RWPE2 (cell line): ENCODE data around the gene FRMD6.

Experiments used
- ATAC-seq: fragments of 200-7000 bp; cut with Tn5 transposase; 3 replicates; pipeline ENCODE4 v1.9.1; 2021; ENCODE audit warnings: low read depth
- DNase-seq: peaks from one replicate; pipeline ENCODE4 v3.0.0-alpha.2; 2020; ENCODE audit warnings: low spot score
- H3K27ac ChIP-seq: fragments of 450-650 bp; 2 replicates; pipeline ENCODE4 v1.5.1; 2017; ENCODE audit warnings: mild to moderate bottlenecking; ENCODE audit not compliant: poor library complexity, severe bottlenecking
- H3K27me3 ChIP-seq: fragments of 250-450 bp; sonication (Bioruptor Pico); 2 replicates; pipeline ENCODE4 v1.5.1; 2021; ENCODE audit warnings: mild to moderate bottlenecking, moderate library complexity; ENCODE audit not compliant: insufficient read depth, poor library complexity, severe bottlenecking
- H3K36me3 ChIP-seq: fragments of 250-450 bp; sonication (Bioruptor Pico); 2 replicates; pipeline ENCODE4 v1.5.1; 2020; ENCODE audit warnings: low read depth, mild to moderate bottlenecking, moderate library complexity
- H3K4me1 ChIP-seq: fragments of 250-450 bp; sonication (Bioruptor Pico); 2 replicates; pipeline ENCODE4 v1.5.1; 2021; ENCODE audit warnings: mild to moderate bottlenecking, moderate library complexity; ENCODE audit not compliant: insufficient read depth, poor library complexity, severe bottlenecking
- H3K4me3 ChIP-seq: fragments of 250-450 bp; sonication (Bioruptor Pico); 2 replicates; pipeline ENCODE4 v1.5.1; 2021; ENCODE audit warnings: mild to moderate bottlenecking, moderate library complexity; ENCODE audit not compliant: severe bottlenecking
- H3K9me3 ChIP-seq: fragments of 250-450 bp; sonication (Bioruptor Pico); 2 replicates; pipeline ENCODE4 v1.5.1; 2021; ENCODE audit warnings: mild to moderate bottlenecking, moderate library complexity; ENCODE audit not compliant: severe bottlenecking
- TF ChIP-seq, protein P1 (sequence below): fragments of 450-650 bp; IDR thresholded peaks from one replicate; pipeline ENCODE4 v1.5.1; 2017; ENCODE audit warnings: mild to moderate bottlenecking, moderate library complexity; ENCODE audit not compliant: poor library complexity, severe bottlenecking

Gene FRMD6

DNA sequence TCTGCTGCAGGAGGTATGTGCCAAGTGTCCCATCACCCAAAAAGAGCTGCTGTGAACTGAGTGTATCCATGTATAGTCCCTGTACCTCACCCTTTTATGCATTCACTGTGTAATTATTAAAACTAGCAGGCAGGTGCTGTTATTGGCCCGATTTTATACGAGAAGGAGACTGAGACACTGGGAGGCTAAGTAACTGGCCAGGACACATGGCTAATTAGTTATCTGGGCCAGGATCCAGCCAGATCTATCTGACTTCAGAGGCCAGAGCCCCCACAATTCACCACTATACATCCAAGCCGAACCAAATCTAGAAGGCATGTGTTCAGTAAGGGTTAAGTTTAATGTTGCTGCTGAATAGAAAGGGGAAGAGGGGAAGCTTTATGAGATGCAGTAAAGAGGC lies 73.4 kb downstream of the FRMD6 start:
- Histone ChIP-seq H3K9me3 (no peaks in the 10 kb centered on the region), H3K4me3 (no peak overlapping the region), H3K4me1 (no peaks in the 10 kb centered on the region), H3K36me3 (peaks cover 98% of the 10 kb centered on the region), H3K27ac (no peak overlapping the region), H3K27me3 (no peaks in the 10 kb centered on the region)
- DNase-seq = no peak
- no peak for ATAC-seq
- TF ChIP-seq, protein P1, sequence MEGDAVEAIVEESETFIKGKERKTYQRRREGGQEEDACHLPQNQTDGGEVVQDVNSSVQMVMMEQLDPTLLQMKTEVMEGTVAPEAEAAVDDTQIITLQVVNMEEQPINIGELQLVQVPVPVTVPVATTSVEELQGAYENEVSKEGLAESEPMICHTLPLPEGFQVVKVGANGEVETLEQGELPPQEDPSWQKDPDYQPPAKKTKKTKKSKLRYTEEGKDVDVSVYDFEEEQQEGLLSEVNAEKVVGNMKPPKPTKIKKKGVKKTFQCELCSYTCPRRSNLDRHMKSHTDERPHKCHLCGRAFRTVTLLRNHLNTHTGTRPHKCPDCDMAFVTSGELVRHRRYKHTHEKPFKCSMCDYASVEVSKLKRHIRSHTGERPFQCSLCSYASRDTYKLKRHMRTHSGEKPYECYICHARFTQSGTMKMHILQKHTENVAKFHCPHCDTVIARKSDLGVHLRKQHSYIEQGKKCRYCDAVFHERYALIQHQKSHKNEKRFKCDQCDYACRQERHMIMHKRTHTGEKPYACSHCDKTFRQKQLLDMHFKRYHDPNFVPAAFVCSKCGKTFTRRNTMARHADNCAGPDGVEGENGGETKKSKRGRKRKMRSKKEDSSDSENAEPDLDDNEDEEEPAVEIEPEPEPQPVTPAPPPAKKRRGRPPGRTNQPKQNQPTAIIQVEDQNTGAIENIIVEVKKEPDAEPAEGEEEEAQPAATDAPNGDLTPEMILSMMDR = no peak

DNA sequence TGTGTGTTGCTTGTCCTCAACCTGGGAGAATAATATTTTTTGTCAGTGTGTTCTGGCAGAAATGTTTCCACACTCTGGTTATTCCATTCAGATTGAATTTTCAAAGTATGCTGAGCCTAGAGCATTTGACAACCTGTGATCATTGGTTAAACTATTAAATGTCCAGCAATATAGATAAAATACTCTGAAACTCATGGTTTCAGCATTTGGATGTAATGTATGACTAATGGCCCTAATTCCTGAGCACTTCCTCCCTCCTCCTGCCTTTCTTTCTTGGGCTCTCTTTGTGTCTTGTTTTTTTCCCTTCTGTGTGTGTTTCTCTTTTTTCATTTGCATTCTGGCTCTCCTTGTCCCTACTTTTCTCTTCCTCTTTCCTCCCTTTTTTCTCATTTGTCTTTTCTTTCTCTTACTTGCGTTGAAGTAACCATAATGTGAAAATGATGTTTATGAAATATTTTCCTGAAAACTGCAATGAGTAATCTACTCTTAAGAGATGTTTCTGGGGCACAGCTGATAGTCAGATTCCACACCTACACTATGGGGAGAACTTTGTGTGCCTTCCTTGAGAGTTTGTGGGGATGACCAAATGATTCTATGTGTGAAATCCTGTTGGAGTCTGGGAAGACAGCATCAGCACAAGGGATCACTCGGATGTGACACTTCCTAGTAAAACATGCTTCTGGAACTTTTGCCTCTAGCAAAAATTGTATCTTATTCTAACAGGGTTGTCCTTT lies 74.6 kb downstream of the FRMD6 start:
- Histone ChIP-seq H3K4me3 (no peak overlapping the region), H3K36me3 (peaks cover 91% of the 10 kb centered on the region), H3K27ac (no peak overlapping the region), H3K27me3 (no peaks in the 10 kb centered on the region), H3K4me1 (no peaks in the 10 kb centered on the region), H3K9me3 (no peaks in the 10 kb centered on the region)
- ATAC-seq = 0 out of 3 replicates have a peak, but pooled peaks have one; percentile 28
- TF ChIP-seq, protein P1 = no peak
- DNase-seq = no peak

DNA sequence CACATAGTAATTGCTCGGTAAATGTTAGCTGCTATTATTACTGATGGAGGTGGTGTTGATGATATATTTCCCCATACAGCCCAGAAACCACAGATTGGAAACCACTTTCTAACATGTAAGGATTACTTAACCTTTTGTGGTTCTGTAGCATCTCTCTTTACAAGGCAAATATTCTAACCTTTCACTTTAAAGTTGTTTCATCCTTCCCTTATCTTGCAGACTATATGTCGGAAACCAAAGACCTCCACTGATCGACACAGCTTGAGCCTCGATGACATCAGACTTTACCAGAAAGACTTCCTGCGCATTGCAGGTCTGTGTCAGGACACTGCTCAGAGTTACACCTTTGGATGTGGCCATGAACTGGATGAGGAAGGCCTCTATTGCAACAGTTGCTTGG lies 75.8 kb downstream of the FRMD6 start:
- ATAC-seq (no peak), DNase-seq (no peak)
- Histone ChIP-seq H3K4me1 (no peaks in the 10 kb centered on the region), H3K27me3 (no peaks in the 10 kb centered on the region), H3K9me3 (no peaks in the 10 kb centered on the region), H3K4me3 (no peak overlapping the region), H3K36me3 (peaks cover 81% of the 10 kb centered on the region), H3K27ac (no peak overlapping the region)
- TF ChIP-seq, protein P1 = no peak

DNA sequence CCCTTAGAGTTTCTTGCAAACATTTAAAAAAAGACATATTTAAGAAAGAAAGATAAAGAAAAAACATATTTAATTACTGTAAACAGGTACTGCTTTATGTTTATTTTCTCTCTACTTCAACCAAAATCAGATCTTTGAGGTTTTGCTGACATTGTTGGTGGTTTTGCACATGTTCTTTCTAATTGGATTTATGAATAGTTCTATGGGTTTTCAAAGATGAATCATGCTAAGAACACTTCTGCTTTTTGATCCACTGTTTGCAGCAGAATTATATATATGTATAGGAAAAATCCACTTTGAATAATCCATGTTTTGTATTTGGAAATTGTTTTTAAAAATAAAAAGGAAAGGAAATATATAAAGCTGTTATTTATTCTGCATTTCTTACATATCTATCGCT lies 78.4 kb downstream of the FRMD6 start:
- H3K27ac ChIP-seq = no peak overlapping the region
- DNase-seq = no peak
- TF ChIP-seq, protein P1 = no peak
- no peaks in the 10 kb centered on the region for H3K9me3 ChIP-seq
- no peaks in the 10 kb centered on the region for H3K4me1 ChIP-seq
- ATAC-seq = no peak
- no peak overlapping the region for H3K4me3 ChIP-seq
- H3K27me3 ChIP-seq = no peaks in the 10 kb centered on the region
- peaks cover 56% of the 10 kb centered on the region for H3K36me3 ChIP-seq

DNA sequence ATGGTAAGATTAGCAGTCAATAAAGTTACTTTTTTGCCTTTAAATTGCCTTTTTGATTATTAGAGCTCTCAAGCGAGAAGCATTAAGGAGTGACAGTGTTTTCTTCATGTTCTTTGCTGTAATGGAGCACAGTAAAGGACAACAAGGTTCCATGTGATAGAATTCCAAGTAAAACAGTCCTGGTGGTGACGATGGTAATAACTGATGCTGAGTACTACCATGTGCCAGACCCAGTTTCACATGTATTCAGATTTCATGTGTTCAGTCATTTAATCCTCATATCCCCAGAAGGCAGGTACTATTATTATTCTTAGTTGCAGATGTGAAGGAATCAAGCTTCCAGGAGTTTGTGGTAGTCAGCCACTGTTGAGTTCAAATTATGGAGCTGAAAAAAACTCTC lies 79.0 kb downstream of the FRMD6 start:
- TF ChIP-seq, protein P1 = no peak

More for the DNA sequence above, 79.0 kb downstream of the FRMD6 start:
- Histone ChIP-seq H3K4me1 (no peaks in the 10 kb centered on the region), H3K27me3 (no peaks in the 10 kb centered on the region), H3K9me3 (no peaks in the 10 kb centered on the region), H3K4me3 (no peak overlapping the region), H3K36me3 (peaks cover 50% of the 10 kb centered on the region), H3K27ac (no peak overlapping the region)
- ATAC-seq = no peak
- no peak for DNase-seq
